HG03066 (cell line): ENCODE data around the gene MACROD2.

Source experiments
- ATAC-seq: cut with Tn5 transposase; IDR thresholded peaks from one replicate; pipeline ENCODE4 v1.9.1; 2021; ENCODE audit warnings: low read depth; ENCODE audit not compliant: unreplicated experiment

MACROD2 gene

DNA sequence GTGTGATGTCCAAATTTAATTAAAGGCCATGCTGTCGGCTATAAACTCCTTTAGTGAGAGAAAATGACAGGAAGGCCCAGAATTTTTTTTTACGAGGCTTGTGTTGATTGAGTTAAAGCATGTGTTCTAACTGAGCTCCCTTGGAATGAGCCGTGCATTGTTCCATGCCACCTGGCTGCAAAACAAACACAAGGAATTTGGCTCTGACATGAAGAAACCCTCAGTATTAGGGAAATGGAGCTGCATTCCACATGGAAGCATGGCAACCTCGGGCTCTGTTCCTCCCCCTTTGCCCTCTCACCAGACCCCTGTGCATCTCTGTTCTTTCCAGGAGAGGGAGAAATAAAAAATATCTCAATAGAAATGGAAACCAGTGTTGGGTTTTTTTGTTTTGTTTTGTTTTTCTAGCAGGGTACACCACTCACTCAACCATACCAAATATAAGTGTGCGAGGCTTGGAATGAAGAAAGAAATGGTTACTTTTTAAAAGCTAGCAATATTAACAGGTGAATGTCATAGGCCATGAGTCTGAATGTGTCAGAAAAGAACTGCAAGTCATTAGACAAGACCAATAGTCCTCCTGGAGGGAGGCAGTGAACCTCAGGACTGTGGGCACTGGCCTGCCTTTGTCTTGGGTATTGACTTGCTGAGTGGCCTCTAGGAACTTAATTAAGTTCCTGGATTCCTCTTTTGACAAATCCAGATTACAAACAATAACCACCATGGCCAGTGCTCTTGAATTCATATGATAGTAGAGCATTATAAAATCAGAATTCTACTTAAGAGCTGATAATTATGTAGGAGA, 1642.8 kb downstream of the MACROD2 start:
- no peak for ATAC-seq

DNA sequence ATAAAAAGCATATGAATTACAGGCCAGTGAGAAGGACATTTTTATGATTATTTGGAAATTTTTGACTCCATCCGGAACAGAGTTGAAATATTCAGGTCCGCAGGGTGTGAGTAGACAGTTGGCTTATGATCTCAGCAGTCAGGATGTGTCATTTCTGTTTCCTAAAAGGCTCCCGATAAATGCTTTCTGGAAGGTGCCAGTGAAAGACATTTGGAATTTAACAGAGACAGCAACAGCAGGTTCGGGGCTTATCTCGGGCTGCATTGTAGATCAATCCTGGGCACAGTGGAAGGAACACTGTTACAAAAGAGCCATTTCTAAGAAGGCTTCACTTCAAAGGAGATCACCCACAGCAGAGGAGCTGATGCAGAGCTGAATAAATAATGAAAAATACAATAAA, 1643.5 kb downstream of the MACROD2 start:
- ATAC-seq: no peak

DNA sequence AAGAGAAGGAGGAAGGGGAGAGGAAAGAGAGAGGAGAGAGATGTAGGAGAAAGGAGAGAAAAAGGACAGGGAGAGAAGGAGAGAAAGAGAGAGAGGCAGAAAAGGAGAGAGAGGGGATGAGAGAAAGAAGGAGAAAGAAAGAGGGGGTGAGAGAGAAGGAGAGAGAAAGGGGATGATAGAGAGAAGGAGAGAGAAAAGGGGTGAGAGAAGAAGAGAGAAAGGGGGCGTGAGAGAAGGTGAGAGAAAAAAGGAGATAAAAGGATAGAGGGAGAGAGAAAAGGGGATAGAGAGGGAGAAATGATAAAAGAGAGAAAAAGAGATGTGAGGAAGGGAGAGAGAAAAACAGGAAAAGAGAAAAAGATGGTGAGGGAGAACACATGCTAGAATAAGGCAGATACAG, 1644.5 kb downstream of the MACROD2 start:
- no peak for ATAC-seq

DNA sequence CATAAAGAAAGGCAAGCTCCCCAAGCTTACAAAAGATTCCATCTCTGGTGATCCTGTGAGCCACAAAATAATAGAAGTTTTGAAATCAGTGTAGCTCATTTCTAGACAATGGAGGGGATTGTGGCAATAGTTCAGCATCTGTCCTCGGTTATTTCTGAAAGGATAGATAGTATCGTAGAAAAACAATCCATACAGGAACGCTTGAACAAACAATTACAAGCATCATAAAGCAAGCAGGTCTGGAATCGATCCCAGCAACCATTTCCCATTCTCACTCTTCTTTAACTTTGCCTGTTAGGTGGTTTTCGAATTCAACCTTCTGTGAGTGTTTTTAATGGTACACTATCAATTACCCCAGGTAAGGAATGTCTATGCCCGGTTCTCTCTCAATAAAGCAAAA, 1646.8 kb downstream of the MACROD2 start:
- ATAC-seq: no peak

DNA sequence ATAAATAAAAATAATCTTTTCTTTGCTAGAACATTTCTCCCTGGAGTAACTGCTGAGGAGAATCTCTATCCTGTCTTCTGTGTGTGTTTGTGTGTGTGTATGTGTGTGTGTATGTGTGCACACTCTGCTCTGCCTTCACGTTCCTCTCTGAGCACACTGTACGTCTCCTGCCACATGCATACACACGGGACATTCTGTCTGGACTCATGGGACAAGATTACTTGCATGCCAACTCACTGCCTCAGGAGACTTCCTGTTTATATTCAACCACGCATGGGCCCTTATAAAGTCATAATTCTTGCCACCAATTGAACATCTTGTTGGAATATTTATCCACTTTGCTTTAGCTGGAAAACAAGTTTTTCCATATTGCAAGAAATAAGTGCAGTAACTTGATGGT, 1647.4 kb downstream of the MACROD2 start:
- ATAC-seq: no peak

DNA sequence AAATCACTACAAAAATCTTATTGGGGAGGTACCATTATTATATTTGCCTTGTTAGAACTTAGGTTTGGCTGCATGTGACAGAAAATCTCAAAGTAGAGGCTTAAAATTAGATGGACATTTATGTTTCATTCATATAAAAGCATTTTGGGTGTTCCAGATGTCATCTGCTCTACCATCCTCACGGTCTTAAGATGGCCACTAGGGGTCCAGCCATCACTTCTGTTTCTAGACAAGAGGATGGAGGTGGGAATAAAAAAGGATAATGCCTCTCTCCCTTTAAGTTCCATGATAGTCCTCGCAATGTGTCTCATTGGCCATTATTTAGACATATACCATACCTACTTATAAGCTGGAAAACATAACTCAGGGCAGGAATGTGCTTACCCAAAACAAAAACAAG, 1648.4 kb downstream of the MACROD2 start:
- ATAC-seq: no peak

DNA sequence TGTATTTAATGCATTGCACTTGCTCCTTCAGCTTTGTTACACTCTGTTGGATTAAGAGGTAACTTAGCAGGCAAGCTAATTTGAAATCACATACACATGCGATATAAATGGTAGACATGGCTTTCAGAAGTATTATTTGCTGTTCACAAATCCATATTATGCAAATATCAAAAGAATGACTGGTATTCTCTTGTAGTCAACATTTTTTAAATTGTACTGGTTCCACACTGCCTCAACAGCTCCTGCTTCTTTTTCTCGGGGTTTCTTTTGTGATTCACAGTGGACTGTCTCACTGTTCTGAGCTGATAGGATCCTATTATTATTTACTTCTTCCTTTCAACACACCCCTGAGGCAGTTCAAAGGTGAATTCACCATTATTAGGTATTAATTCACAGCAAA, 1650.5 kb downstream of the MACROD2 start:
- no peak for ATAC-seq

DNA sequence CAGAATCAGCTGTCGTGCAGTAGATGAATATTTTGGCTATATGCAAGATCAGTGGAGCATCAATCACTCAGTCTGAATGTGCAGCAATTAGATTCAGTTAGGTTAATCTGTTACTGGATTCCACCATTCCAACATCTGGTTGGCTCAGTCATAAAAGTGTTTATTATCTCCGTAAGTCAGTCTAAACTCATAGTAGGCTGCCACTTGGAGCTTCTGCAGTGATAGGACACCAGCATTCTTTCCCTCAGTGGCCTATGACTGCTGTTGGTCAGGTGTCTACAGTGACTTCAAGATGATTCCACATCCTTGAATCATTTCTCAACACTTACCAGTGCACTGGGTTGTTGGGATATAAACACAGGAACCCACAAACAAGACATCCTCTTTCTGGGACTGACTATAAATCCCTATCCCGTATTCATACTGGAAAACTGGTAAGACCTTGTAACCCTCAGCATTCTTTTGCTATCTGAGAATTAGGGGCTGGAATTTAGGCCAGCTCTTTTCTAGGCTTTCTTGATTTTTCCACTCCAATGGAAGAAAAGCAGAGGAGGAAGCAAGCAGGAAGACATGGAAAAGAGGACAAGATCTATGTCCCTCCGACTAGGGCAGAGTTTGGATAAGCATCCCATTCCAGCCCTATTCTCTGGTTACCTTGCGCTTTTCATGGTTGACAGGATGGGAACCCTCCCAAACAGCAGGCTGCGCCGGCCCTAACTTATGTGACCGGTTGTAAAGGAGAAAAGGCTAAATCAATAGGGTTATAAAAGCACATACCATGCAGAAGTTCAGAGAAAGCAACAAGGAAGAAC, 1658.3 kb downstream of the MACROD2 start:
- no peak for ATAC-seq

DNA sequence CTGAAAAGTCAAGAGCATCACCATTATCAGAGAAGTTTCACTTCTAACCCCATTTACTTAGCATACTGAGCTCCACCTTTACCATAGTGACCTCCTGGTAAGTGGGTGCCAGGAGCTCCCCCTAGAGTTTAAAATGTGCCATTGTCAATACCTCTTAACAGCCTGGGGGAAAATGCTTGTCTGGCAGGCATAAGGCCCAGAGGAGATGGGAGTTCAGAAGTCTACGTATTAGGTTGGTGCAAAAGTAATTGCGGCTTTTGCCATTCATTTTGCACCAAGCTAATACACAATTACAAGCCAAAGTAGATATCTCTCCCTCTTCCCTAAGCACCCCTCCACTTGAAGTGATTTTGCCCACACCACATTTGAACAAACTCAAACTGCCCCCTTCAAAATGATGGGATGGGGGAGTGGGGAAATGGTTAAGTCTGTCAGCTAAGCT, 1658.9 kb downstream of the MACROD2 start:
- peak; percentile 100 for ATAC-seq

DNA sequence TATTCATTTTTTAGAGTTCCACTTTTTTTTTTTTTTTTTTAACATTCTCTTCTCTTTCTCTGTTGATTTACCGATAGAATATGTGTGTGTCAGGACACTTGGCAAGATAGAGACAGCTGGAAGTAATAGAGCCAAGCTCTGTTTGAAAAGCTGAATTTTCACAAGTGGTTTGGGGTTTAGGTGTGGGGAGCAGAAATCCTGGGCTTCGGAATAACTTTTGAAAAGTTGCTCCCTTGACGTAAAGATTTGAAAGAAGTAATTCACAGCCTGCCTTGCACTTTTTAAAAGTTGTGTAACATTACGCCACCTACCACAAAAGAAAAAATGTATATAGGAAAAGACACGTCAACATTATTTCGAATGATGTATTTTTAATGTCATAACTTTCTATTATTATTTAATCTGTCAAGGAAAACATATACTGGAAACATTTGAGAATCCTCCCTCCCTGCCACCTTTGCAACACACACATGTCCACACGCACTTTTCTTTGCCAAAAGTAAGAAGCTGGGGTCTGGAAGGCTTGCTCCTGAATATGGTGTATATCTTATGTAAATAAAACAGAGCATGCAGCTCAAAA, 1660.1 kb downstream of the MACROD2 start:
- no peak for ATAC-seq

DNA sequence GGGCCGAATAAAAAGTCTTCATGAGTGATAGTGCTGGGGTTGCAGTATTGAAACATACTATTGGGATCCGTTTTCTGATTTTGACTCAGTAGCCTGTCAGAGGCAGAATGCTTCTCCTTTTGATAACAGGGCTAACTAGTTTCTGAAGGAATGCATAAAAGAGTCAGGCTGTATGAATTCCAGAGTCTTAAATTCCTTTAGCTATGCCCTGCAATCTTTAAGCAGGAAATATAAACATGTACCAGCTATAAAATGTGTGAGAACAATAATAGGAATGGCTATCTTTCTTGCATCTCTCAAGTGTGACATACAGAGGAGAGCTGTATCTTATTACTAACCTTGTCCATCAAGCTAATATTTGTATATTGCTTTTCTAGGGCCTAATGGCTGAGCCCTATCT, 1660.8 kb downstream of the MACROD2 start:
- no peak for ATAC-seq

DNA sequence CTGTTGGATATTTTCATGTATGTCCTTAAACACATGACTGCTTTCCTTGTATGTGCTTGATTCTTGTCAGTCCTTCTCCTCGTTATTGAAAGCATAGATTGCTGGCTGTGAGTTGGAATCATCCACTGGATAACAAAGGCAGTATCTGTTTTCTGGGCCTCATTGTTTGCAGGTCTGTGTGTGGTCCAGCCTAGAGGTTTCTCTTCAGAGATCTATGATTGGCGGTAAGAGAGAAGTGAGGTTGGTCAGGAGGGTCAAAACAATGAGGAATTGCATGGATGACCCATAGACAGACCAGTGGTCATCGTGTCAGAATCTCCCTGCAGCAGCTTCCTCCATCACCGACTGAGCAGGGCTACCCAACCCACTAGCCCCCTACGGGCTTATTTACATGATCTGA, 1663.0 kb downstream of the MACROD2 start:
- ATAC-seq: no peak

DNA sequence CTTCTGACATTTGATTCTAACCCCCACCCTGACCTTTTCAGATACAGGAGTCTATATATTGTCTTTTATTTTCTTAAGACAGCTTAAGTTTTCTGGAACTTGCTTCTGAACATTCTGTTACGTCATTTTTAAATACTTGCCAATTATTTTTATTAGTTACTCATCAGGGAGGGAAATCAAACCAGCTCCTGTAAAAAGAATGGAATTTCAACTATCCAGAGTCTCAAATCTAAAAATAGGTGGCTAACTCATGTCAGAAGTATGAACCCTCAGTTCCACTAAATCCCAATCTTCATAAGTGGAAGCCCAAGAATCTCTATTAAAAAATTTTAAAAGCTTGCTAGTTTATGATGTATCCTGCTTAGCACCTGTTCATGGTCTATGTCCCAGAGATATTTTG, 1677.9 kb downstream of the MACROD2 start:
- ATAC-seq: no peak

DNA sequence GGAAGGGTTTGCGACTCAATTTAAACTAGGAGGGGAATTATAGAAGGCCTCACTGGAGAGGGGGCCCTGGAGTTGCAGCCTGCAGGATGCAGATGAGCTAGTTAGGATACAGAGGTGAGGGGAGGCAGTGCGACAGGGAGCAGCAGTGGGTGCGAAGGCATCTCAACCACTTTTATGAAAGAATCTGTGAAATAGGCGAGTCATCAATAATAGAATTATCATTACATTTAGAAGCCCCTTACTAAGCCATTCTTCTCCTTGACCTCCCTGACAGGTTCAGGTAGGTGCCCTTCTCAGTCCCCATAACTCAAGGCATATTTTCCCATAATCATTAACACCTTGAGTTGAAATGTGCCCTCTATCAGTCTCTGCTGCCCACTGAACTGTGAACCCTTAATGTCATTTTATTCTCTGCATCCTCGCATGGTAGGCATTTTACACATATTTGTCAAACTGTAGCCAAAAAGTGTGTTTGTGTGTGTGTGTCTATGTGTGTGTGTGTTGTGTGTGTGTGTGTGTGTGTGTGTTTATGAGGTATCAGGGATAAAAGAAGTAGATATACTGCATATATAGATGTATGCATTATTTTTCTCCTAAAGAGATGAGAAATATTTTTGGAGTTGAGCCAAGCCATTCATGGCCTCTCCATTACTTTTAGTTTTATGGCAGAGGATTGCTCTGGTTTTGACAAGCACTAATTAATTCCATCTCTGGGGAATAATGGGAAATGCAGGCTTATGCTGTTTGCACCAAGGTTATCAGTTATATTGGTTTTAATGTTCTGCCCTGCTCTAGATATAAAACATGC, 1679.1 kb downstream of the MACROD2 start:
- ATAC-seq: no peak

DNA sequence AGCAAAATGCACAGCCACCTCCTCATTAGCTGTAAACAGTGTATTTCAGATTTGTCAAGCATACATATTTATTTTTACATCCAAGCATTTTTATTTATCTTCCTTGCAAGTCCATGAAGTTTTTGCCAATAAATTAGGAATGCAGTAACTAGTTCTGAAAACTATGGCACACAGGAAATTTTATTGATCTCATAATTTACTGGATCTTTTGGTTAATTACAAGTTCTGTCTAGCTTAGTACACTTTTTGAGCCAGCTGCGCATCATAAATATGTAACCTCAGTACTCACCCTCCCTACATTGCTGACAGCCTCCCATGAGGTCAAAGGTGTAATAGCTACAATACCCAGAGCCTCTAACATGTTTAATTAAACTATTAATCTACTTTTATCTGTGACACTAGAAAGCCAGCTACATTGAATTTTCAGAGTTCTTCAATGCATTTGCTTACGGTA, 1679.8 kb downstream of the MACROD2 start:
- ATAC-seq: no peak

DNA sequence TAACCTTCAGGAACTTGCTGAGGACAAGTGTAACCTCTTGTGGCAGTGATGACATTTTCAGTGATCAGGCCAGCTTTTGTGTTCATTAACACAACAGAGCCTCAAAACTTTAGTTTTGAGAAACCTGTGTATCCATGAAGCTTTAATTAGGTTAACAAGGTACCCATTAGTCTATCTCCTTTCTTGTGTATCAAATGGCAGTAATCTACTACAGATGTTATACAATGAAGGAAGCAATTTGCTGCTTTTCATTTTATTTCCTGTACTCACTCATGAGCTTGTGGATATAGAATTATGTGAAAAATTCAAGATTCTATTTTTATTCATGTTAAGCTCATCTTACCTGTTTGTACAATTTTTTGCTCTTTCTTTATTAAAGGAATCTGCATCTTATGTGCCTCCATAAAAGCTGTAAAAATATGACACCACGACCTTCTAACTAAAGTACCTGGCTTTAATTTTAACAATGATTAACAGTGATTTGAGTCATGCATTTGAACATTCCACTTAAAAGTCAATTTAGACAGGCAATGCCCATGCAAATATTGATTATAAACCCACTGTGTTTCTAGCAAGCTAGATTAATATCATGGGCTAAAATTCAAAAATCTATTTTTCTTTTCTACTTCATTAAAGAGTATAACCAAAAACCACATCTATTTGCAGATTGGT, 1680.6 kb downstream of the MACROD2 start:
- no peak for ATAC-seq

DNA sequence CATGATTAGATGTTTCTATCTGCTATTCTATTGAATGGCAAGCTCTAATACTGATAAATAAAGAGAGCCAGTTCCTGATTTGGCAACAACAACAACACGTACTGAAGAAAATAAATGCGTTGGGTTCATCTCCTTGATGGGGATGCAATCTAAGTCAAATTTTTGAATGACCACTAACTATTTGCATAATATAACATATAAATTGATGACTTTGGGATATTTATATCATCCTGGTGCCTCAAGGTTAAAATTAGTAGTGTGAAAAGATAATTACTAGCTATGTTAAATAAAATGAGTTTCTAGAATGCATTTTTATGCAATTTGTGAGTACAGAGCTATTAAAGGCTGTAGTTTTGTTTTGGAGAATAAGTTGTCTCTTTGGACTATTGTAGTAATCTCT, 1681.5 kb downstream of the MACROD2 start:
- ATAC-seq: no peak

DNA sequence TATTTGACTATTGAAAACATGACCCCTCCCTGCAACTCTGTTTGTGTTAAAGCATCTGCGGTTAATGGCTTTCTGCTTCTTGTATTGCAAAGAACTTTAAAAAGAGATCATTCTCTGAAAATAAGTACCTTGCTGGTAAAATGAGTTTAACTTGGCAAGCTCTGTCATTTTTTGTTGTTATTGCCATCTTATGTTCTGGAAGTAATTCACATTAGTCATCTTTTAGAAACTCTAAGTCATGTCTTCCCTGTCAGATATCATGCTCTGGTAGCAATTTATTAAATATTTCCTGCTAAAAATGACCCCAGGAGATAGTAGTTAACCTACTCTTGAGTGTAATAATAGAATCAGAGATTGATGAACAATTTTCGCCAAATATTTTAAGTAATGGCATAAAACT, 1687.4 kb downstream of the MACROD2 start:
- ATAC-seq: no peak

DNA sequence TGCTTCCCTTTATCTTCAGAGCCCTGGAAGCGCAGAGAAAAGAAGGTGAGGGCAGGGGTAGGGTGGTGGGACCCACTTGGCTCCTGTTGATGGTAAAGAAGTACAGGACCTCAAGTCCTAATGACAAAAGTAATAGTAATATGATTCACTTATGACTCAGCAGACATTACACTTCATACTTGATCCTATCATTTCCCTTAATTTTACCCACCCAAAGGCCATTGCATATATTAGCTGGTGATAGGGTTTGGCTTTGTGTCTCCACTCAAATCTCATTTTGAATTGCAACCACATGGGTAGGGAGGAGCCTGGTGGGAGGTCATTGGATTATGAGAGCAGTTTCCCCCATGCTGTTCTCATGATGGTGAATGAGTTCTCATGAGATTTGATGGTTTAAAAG, 1697.3 kb downstream of the MACROD2 start:
- ATAC-seq: no peak
